PC-3 (cell line): ENCODE results near the gene YWHAQ.

Experiments
- EZH2 ChIP-seq: fragments of 300-600 bp; sonication (generic); IDR thresholded peaks from one replicate; pipeline ENCODE4 v1.6.1; 2017; ENCODE audit warnings: antibody characterized with exemption, mild to moderate bottlenecking, low read length; ENCODE audit not compliant: unreplicated experiment
- TF ChIP-seq, protein P1 (sequence below): fragments of 300-600 bp; sonication (generic); conservative IDR thresholded peaks from 2 replicates; pipeline ENCODE4 v1.5.1; 2017; ENCODE audit warnings: antibody characterized with exemption, low read depth, mild to moderate bottlenecking, low read length

DNA sequence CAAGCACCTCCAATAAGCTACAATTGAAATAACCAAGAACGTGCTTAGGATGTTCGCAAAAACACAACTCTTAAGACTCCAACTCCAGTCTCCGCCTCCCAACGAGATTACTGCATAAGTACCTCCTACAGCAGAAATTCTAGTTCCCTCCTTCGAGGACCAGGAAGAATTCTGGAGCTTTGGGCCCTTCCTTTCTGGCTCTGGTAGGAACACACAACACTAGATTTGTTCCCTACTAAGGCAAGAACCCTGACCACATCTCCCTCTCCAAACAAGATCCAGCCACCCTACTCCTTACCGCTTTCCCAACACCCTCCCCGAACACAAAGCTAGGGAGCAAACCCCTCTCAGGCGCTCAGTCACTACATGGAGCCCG, 75.9 kb downstream of the YWHAQ start:
- TF ChIP-seq, protein P1, sequence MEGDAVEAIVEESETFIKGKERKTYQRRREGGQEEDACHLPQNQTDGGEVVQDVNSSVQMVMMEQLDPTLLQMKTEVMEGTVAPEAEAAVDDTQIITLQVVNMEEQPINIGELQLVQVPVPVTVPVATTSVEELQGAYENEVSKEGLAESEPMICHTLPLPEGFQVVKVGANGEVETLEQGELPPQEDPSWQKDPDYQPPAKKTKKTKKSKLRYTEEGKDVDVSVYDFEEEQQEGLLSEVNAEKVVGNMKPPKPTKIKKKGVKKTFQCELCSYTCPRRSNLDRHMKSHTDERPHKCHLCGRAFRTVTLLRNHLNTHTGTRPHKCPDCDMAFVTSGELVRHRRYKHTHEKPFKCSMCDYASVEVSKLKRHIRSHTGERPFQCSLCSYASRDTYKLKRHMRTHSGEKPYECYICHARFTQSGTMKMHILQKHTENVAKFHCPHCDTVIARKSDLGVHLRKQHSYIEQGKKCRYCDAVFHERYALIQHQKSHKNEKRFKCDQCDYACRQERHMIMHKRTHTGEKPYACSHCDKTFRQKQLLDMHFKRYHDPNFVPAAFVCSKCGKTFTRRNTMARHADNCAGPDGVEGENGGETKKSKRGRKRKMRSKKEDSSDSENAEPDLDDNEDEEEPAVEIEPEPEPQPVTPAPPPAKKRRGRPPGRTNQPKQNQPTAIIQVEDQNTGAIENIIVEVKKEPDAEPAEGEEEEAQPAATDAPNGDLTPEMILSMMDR, result no peak
- no peak for TF ChIP-seq EZH2
